Measurements from ENCODE around the gene PROM1. TPM values are rescaled to one million over a fixed set of nuclear protein-coding genes. Genes with fewer than 3 reads are reported as not detected.

PROM1 gene
- total and polyA plus RNA-seq, 7 donors = 0.16 to 1.5 (median 0.84) TPM

- WGBS, 3 donors = 75 to 84% (median 80%) methylated on average over 5 of the region's 5 CpGs
- Histone ChIP-seq H3K27ac (no peak overlapping the region), H3K4me3 (no peak overlapping the region), H3K9me3 (no peaks in the 10 kb centered on the region), H3K4me1 (no peaks in the 10 kb centered on the region), H3K36me3 (ENCODE audit: insufficient read depth in 1 of 2, low read depth in 1 of 2) (no peaks in the 10 kb centered on the region), H3K27me3 (ENCODE audit: insufficient read depth in 3 of 3, low read length in 2 of 3) (peaks cover 0 to 2% (median 0%) of the 10 kb centered on the region in 3 donors)
- ATAC-seq = no peak
- DNase-seq = no peak
- intact Hi-C loops (cut with DNase I) = loop anchor here (2.0 to 5.0 kb wide), 3 partner anchors 137 to 238 kb away; no protein-coding TSS in a partner anchor
- no peak for TF ChIP-seq CTCF (IDR thresholded peaks at IDR 0.05)
Measured at GRCh38 chr4:16025268-16025667, 58.6 kb downstream of the PROM1 start.

GRCh38 chr4:16023776-16024408 is 59.9 kb downstream of the PROM1 start:
- intact Hi-C loops (cut with DNase I) = loop anchor here (2.0 kb wide), 2 partner anchors 181 to 239 kb away; no protein-coding TSS in a partner anchor
- 66 to 67% (median 67%) methylated on average over 10 of the region's 10 CpGs for WGBS, 3 donors
- Histone ChIP-seq H3K36me3 (ENCODE audit: insufficient read depth in 1 of 2, low read depth in 1 of 2) (no peaks in the 10 kb centered on the region), H3K4me1 (no peaks in the 10 kb centered on the region), H3K9me3 (no peaks in the 10 kb centered on the region), H3K4me3 (no peak overlapping the region), H3K27ac (no peak overlapping the region), H3K27me3 (ENCODE audit: insufficient read depth in 3 of 3, low read length in 2 of 3) (peaks cover 0 to 2% (median 0%) of the 10 kb centered on the region in 3 donors)
- DNase-seq (no peak), ATAC-seq (no peak)
- no peak for TF ChIP-seq CTCF (IDR thresholded peaks at IDR 0.05)

- TF ChIP-seq CTCF (IDR thresholded peaks at IDR 0.05) = no peak
- no peak for ATAC-seq
- intact Hi-C loops (cut with DNase I) = loop anchor here in 1 of 2 donors (2.0 kb wide), 1 partner anchor 183 kb away; no protein-coding TSS in a partner anchor
- Histone ChIP-seq H3K36me3 (ENCODE audit: insufficient read depth in 1 of 2, low read depth in 1 of 2) (no peaks in the 10 kb centered on the region), H3K9me3 (no peaks in the 10 kb centered on the region), H3K4me3 (no peak overlapping the region), H3K27me3 (ENCODE audit: insufficient read depth in 3 of 3, low read length in 2 of 3) (peaks cover 0 to 2% (median 0%) of the 10 kb centered on the region in 3 donors), H3K4me1 (no peaks in the 10 kb centered on the region), H3K27ac (peak overlapping the region; percentile 10)
- WGBS, 3 donors = 50 to 56% (median 53%) methylated on average over 8 of the region's 8 CpGs
- no peak for DNase-seq
Measured at GRCh38 chr4:16021804-16022560, 61.8 kb downstream of the PROM1 start.

- Histone ChIP-seq H3K36me3 (ENCODE audit: insufficient read depth in 1 of 2, low read depth in 1 of 2) (no peaks in the 10 kb centered on the region), H3K27ac (no peak overlapping the region), H3K9me3 (no peaks in the 10 kb centered on the region), H3K27me3 (ENCODE audit: insufficient read depth in 3 of 3, low read length in 2 of 3) (no peaks in the 10 kb centered on the region), H3K4me3 (no peak overlapping the region), H3K4me1 (no peaks in the 10 kb centered on the region)
- 25 to 29% (median 26%) methylated on average over 3 of the region's 3 CpGs for WGBS, 3 donors
- DNase-seq (no peak), ATAC-seq (no peak)
- intact Hi-C loops (cut with DNase I) = no loop called here
- TF ChIP-seq CTCF (IDR thresholded peaks at IDR 0.05) = no peak
Measured at GRCh38 chr4:16019649-16020048, 64.2 kb downstream of the PROM1 start.
